WTC11 (cell line): ENCODE measurements around the gene CDK8. TPM values are rescaled to one million over a fixed set of nuclear protein-coding genes. Genes with fewer than 3 reads are reported as not detected.
A peak's percentile ranks its signal among the peaks of the same experiment; 100 is the strongest.

ENCODE experiments used
- ATAC-seq: fragments of 200-7000 bp; cut with Tn5 transposase; 2 replicates; pipeline ENCODE4 v1.10.0; 2021; ENCODE audit warnings: mild to moderate bottlenecking, moderate library complexity
- CTCF ChIA-PET: fragments of 300-600 bp; sonication (Branson Sonifier 250); formaldehyde crosslinking; loops from one replicate; lab custom pipeline; 2021; ENCODE audit warnings: antibody characterized with exemption; lab: Charles Lee
- POLR2A ChIA-PET: fragments of 350-600 bp; sonication (Branson Sonifier 250); formaldehyde crosslinking; loops from one replicate; lab custom pipeline; 2021; ENCODE audit warnings: antibody characterized with exemption; lab: Charles Lee
- DNase-seq: peaks from one replicate; pipeline ENCODE4 v3.0.0; 2021; ENCODE audit warnings: low spot score
- H3K27ac Mint-ChIP-seq: 2 replicates; pipeline ENCODE4 v1.8.0; 2021; ENCODE audit warnings: mixed read lengths
- H3K27me3 Mint-ChIP-seq: 2 replicates; pipeline ENCODE4 v1.8.0; 2021; ENCODE audit warnings: low read depth, mild to moderate bottlenecking, moderate library complexity, mixed read lengths
- H3K36me3 Mint-ChIP-seq: 2 replicates; pipeline ENCODE4 v1.8.0; 2021; ENCODE audit warnings: mixed read lengths
- H3K4me1 Mint-ChIP-seq: 2 replicates; pipeline ENCODE4 v1.8.0; 2022; ENCODE audit warnings: mixed read lengths
- H3K4me3 Mint-ChIP-seq: 2 replicates; pipeline ENCODE4 v1.8.0; 2021; ENCODE audit warnings: mild to moderate bottlenecking, moderate library complexity, mixed read lengths
- H3K9me3 Mint-ChIP-seq: 2 replicates; pipeline ENCODE4 v1.8.0; 2021; ENCODE audit warnings: mixed read lengths
- AR ChIP-seq: fragments of 250-450 bp; sonication (Bioruptor Pico); IDR thresholded peaks from 2 replicates; pipeline ENCODE4 v1.9.0; 2021; ENCODE audit warnings: mild to moderate bottlenecking
- CDX4 ChIP-seq: fragments of 250-450 bp; sonication (Bioruptor Pico); IDR thresholded peaks from 2 replicates; pipeline ENCODE4 v1.9.0; 2021; ENCODE audit warnings: moderate library complexity, mild to moderate bottlenecking, inconsistent platforms, borderline replicate concordance
- ERG ChIP-seq: fragments of 250-450 bp; sonication (Bioruptor Pico); IDR thresholded peaks from 2 replicates; pipeline ENCODE4 v1.8.0; 2021; ENCODE audit warnings: mild to moderate bottlenecking
- FOXK1 ChIP-seq: sonication (generic); formaldehyde crosslinking; IDR thresholded peaks from 2 replicates; pipeline ENCODE4 v1.8.0; 2022; ENCODE audit warnings: mild to moderate bottlenecking, moderate library complexity, missing genetic modification reagents
- GABPB1 ChIP-seq: sonication (generic); formaldehyde crosslinking; IDR thresholded peaks from 2 replicates; pipeline ENCODE4 v1.8.1; 2023; ENCODE audit warnings: mild to moderate bottlenecking, missing genetic modification reagents
- HMGA2 ChIP-seq: fragments of 250-450 bp; sonication (Bioruptor Pico); IDR thresholded peaks from 2 replicates; pipeline ENCODE4 v1.4.0; 2021; ENCODE audit warnings: mild to moderate bottlenecking, moderate library complexity
- IRF1 ChIP-seq: sonication (generic); formaldehyde crosslinking; IDR thresholded peaks from 2 replicates; pipeline ENCODE4 v1.8.0; 2023; ENCODE audit warnings: missing genetic modification reagents
- IRF2 ChIP-seq: sonication (generic); formaldehyde crosslinking; IDR thresholded peaks from 2 replicates; pipeline ENCODE4 v1.8.0; 2022; ENCODE audit warnings: low read depth, missing genetic modification reagents, borderline replicate concordance
- KAT7 ChIP-seq: sonication (generic); formaldehyde crosslinking; IDR thresholded peaks from 2 replicates; pipeline ENCODE4 v1.8.1; 2023; ENCODE audit warnings: missing genetic modification reagents, mild to moderate bottlenecking, borderline replicate concordance
- MAX ChIP-seq: sonication (generic); formaldehyde crosslinking; IDR thresholded peaks from 2 replicates; pipeline ENCODE4 v1.8.0; 2022; ENCODE audit warnings: mild to moderate bottlenecking, missing genetic modification reagents
- NFATC4 ChIP-seq: fragments of 250-450 bp; sonication (Bioruptor Pico); IDR thresholded peaks from 2 replicates; pipeline ENCODE4 v1.9.0; 2021; ENCODE audit warnings: mild to moderate bottlenecking
- NFE2L1 ChIP-seq: sonication (generic); formaldehyde crosslinking; IDR thresholded peaks from 2 replicates; pipeline ENCODE4 v1.8.1; 2023; ENCODE audit warnings: missing genetic modification reagents
- NR3C1 ChIP-seq: sonication (generic); formaldehyde crosslinking; conservative IDR thresholded peaks from 2 replicates; pipeline ENCODE4 v1.8.1; 2023; ENCODE audit warnings: low read depth, mild to moderate bottlenecking, missing genetic modification reagents
- PRDM15 ChIP-seq: sonication (generic); formaldehyde crosslinking; IDR thresholded peaks from 2 replicates; pipeline ENCODE4 v1.8.0; 2022; ENCODE audit warnings: missing genetic modification reagents
- SMAD4 ChIP-seq: sonication (generic); formaldehyde crosslinking; IDR thresholded peaks from 2 replicates; pipeline ENCODE4 v1.8.0; 2022; ENCODE audit warnings: mild to moderate bottlenecking, missing genetic modification reagents
- ZBTB43 ChIP-seq: sonication (generic); formaldehyde crosslinking; IDR thresholded peaks from 2 replicates; pipeline ENCODE4 v1.8.1; 2023; ENCODE audit warnings: mild to moderate bottlenecking, missing genetic modification reagents
- ZNF121 ChIP-seq: sonication (generic); formaldehyde crosslinking; IDR thresholded peaks from 2 replicates; pipeline ENCODE4 v1.8.0; 2023; ENCODE audit warnings: missing genetic modification reagents
- ZNF219 ChIP-seq: sonication (generic); formaldehyde crosslinking; IDR thresholded peaks from 2 replicates; pipeline ENCODE4 v1.8.0; 2023; ENCODE audit warnings: missing genetic modification reagents, mild to moderate bottlenecking, borderline replicate concordance
- ZNF671 ChIP-seq: fragments of 250-450 bp; sonication (Bioruptor Pico); IDR thresholded peaks from 2 replicates; pipeline ENCODE4 v1.8.0; 2021; ENCODE audit warnings: mild to moderate bottlenecking
- total RNA-seq: library from RNA; stranded (reverse); gene quantifications from 3 replicates; pipeline ENCODE4 v1.2.3, GENCODE V29; 2021

CDK8 gene
- total RNA-seq, 1 experiment from 2014 or later, result 21.4 TPM

GRCh38 chr13:26255691-26256277 lies 1.9 kb downstream of the CDK8 start:
- TF ChIP-seq SMAD4 (CRISPR knock-in tag), result no peak
- TF ChIP-seq ZNF671 (CRISPR knock-in tag), result no peak
- TF ChIP-seq ZNF121 (CRISPR knock-in tag), result no peak
- ChIA-PET POLR2A (no interaction called here), CTCF (no interaction called here)
- ATAC-seq (no peak), DNase-seq (no peak)
- H3K4me3 Mint-ChIP-seq, result peak overlapping the region; percentile 89
- no peak overlapping the region for H3K27ac Mint-ChIP-seq
- no peaks in the 10 kb centered on the region for H3K9me3 Mint-ChIP-seq
- H3K4me1 Mint-ChIP-seq, result peaks cover 33% of the 10 kb centered on the region
- no peaks in the 10 kb centered on the region for H3K36me3 Mint-ChIP-seq
- H3K27me3 Mint-ChIP-seq, result peaks cover 6% of the 10 kb centered on the region

GRCh38 chr13:26257049-26257448 lies 3.1 kb downstream of the CDK8 start:
- ChIA-PET CTCF (no interaction called here), POLR2A (no interaction called here)
- no peaks in the 10 kb centered on the region for H3K36me3 Mint-ChIP-seq

GRCh38 chr13:26259634-26260033 lies 5.7 kb downstream of the CDK8 start:
- Mint-ChIP-seq H3K4me1 (peaks cover 30% of the 10 kb centered on the region), H3K36me3 (peaks cover 2% of the 10 kb centered on the region; the same call in 1 of the 2 replicates), H3K9me3 (0 out of 2 replicates have a peak, but pooled peaks cover 4% of the 10 kb centered on the region), H3K27ac (no peak overlapping the region), H3K4me3 (no peak overlapping the region), H3K27me3 (no peaks in the 10 kb centered on the region)
- ATAC-seq (no peak), DNase-seq (no peak)
- POLR2A ChIA-PET, result no interaction called here
- TF ChIP-seq NR3C1, result no peak
- no peak for TF ChIP-seq IRF2
- no peak for TF ChIP-seq FOXK1 (CRISPR knock-in tag)
- TF ChIP-seq NFATC4 (CRISPR knock-in tag), result no peak
- no peak for TF ChIP-seq ERG (CRISPR knock-in tag)
- TF ChIP-seq CDX4 (CRISPR knock-in tag), result no peak
- no peak for TF ChIP-seq ZBTB43 (CRISPR knock-in tag)
- TF ChIP-seq ZNF219 (CRISPR knock-in tag), result no peak
- no peak for TF ChIP-seq MAX
- no peak for TF ChIP-seq AR (CRISPR knock-in tag)
- no peak for TF ChIP-seq HMGA2 (CRISPR knock-in tag)
- TF ChIP-seq KAT7 (CRISPR knock-in tag), result no peak
- no peak for TF ChIP-seq PRDM15 (CRISPR knock-in tag)
- no peak for TF ChIP-seq NFE2L1 (CRISPR knock-in tag)
- TF ChIP-seq SMAD4 (CRISPR knock-in tag), result no peak
- CTCF ChIA-PET, result no interaction called here

More at GRCh38 chr13:26257049-26257448, 3.1 kb downstream of the CDK8 start:
- no peaks in the 10 kb centered on the region for H3K9me3 Mint-ChIP-seq
- H3K4me3 Mint-ChIP-seq, result no peak overlapping the region; the same call in 1 of the 2 replicates
- TF ChIP-seq IRF1 (no peak), GABPB1 (CRISPR knock-in tag) (no peak), CDX4 (CRISPR knock-in tag) (no peak)
- DNase-seq (no peak), ATAC-seq (no peak)
- no peak overlapping the region for H3K27ac Mint-ChIP-seq
- H3K4me1 Mint-ChIP-seq, result peaks cover 33% of the 10 kb centered on the region
- H3K27me3 Mint-ChIP-seq, result no peaks in the 10 kb centered on the region; the same call in 1 of the 2 replicates
